ENCODE data around the gene SCAMP5.

The SCAMP5 gene, protein sequence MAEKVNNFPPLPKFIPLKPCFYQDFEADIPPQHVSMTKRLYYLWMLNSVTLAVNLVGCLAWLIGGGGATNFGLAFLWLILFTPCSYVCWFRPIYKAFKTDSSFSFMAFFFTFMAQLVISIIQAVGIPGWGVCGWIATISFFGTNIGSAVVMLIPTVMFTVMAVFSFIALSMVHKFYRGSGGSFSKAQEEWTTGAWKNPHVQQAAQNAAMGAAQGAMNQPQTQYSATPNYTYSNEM

DNA sequence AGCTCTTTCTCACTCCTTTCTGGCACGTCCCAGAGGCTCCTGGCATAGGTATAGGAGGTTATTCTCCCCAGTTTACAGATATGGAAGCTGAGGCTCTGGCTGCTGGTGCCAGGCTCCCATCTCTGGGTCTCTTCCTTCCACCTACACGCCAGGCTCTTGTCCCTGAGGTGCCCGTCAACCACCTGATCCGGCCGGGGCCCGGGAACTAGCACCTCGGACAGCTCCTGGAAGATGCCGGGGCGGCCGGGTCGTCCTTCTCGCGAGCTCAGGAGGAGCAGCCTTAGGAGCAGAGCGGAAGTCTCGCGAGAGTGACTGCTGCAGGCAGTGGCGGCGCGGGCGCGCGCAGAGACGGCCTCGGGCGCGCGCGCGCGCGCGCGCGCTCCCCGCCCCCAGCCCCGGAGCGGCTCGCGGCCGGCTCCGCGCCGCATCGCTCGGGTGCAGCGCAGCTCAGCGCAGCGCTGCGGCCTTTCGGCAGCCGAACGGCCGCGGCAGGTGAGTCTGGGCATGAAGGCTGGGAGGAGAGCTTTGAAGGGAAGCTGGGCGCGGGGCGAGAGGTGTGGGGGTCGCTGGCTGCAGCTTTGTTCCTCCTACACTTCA, at the start of gene SCAMP5:
TSS of gene SCAMP5 (plus strand) at position 382 of the 597 bp plus-strand sequence. CDS start 16,277 bp downstream, outside the sequence.
- in situ Hi-C loops (cut with HindIII; ENCODE audit: low sequenced_read_pairs) = no loop called here
- peak; percentile 81 for DNase-seq (ENCODE audit: low read depth)
- TF ChIP-seq, protein P1, sequence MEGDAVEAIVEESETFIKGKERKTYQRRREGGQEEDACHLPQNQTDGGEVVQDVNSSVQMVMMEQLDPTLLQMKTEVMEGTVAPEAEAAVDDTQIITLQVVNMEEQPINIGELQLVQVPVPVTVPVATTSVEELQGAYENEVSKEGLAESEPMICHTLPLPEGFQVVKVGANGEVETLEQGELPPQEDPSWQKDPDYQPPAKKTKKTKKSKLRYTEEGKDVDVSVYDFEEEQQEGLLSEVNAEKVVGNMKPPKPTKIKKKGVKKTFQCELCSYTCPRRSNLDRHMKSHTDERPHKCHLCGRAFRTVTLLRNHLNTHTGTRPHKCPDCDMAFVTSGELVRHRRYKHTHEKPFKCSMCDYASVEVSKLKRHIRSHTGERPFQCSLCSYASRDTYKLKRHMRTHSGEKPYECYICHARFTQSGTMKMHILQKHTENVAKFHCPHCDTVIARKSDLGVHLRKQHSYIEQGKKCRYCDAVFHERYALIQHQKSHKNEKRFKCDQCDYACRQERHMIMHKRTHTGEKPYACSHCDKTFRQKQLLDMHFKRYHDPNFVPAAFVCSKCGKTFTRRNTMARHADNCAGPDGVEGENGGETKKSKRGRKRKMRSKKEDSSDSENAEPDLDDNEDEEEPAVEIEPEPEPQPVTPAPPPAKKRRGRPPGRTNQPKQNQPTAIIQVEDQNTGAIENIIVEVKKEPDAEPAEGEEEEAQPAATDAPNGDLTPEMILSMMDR (IDR thresholded peaks at IDR 0.05; ENCODE audit: low read depth, low read length, missing control alignments) = no peak
- H3K4me3 ChIP-seq (ENCODE audit: low read depth, low read length) = peak within 1 kb of the TSS; percentile 67

DNA sequence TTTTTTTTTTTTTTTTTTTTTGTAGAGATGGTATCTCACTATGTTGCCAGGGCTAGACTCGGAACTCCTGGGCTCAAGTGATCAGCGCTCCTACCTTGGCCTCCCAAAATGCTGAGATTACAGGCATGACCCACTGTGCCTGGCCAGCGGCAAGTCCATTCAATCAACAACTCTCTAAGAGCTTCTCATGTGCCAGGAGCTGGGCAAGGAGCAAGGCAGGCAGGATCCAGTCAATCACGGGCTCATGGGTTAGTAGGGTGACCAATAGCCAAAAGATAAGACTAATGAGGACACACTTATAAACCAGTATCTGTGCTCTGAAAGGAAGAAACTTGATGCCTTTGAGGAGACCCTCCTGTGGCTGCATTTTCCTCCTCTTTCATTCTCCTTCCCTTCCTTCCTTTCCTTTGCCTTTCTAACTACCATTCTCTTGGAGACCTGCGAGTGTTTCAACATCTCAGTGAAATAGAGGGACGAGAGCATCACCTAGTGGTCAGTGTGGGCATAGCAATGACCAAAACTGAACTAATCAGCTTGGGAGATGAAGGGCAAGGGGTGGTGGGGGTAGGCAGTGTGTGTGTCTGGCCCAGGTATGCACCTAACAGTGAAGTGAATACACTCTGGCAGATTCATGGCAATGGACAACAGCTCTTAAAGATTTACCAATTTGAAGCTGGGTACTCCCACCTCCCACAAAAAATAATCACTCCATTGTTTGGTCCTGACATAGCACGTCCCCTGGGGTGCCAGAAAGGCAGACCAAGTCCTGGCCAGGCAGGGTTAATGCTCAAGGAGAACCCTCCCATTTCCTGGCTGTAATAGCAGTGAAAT, 45.1 kb upstream of the SCAMP5 start:
- in situ Hi-C loops (cut with HindIII; ENCODE audit: low sequenced_read_pairs) = loop anchor here (5.0 kb wide), 2 partner anchors 43 to 183 kb away; partner anchors contain the start of gene FAM219B
- DNase-seq (ENCODE audit: low read depth) = peak; percentile 53
- H3K4me3 ChIP-seq (ENCODE audit: low read depth, low read length) = no peak overlapping the region
- TF ChIP-seq, protein P1 (IDR thresholded peaks at IDR 0.05; ENCODE audit: low read depth, low read length, missing control alignments) = peak; percentile 99

- DNase-seq (ENCODE audit: low read depth) = no peak
- in situ Hi-C loops (cut with HindIII; ENCODE audit: low sequenced_read_pairs) = loop anchor here (5.0 kb wide), 2 partner anchors 44 to 184 kb away; partner anchors contain the start of gene FAM219B
- TF ChIP-seq, protein P1 (IDR thresholded peaks at IDR 0.05; ENCODE audit: low read depth, low read length, missing control alignments) = no peak
- H3K4me3 ChIP-seq (ENCODE audit: low read depth, low read length) = no peak overlapping the region
Measured at GRCh38 chr15:74951006-74951405, 44.4 kb upstream of the SCAMP5 start.

- H3K4me3 ChIP-seq (ENCODE audit: low read depth, low read length) = no peak overlapping the region
- in situ Hi-C loops (cut with HindIII; ENCODE audit: low sequenced_read_pairs) = loop anchor here (5.0 kb wide), 2 partner anchors 47 to 187 kb away; partner anchors contain the start of gene FAM219B
- DNase-seq (ENCODE audit: low read depth) = no peak
- TF ChIP-seq, protein P1 (IDR thresholded peaks at IDR 0.05; ENCODE audit: low read depth, low read length, missing control alignments) = no peak
Measured at GRCh38 chr15:74954515-74954914, 40.8 kb upstream of the SCAMP5 start.

GRCh38 chr15:74955017-74955416, 40.3 kb upstream of the SCAMP5 start:
- DNase-seq (ENCODE audit: low read depth) = no peak
- TF ChIP-seq, protein P1 (IDR thresholded peaks at IDR 0.05; ENCODE audit: low read depth, low read length, missing control alignments) = no peak
- in situ Hi-C loops (cut with HindIII; ENCODE audit: low sequenced_read_pairs) = no loop called here
- H3K4me3 ChIP-seq (ENCODE audit: low read depth, low read length) = no peak overlapping the region

All from astrocyte of the cerebellum (primary cell).